Mesodermal cell (in vitro differentiated cells): Measurements from ENCODE around the gene PPP4R2.

Source experiments
- H3K27ac ChIP-seq: 2 replicates; pipeline ENCODE4 v1.7.0; 2013; ENCODE audit warnings: mild to moderate bottlenecking, low read depth, low read length, moderate library complexity; ENCODE audit not compliant: severe bottlenecking
- H3K36me3 ChIP-seq: 2 replicates; pipeline ENCODE4 v1.7.1; 2013; ENCODE audit warnings: mild to moderate bottlenecking, low read length, moderate library complexity; ENCODE audit not compliant: control insufficient read depth, insufficient read depth
- H3K4me1 ChIP-seq: one replicate; pipeline ENCODE4 v1.7.1; 2013; ENCODE audit warnings: mild to moderate bottlenecking, low read length; ENCODE audit not compliant: insufficient read depth, control insufficient read depth, poor library complexity, severe bottlenecking
- H3K4me3 ChIP-seq: 2 replicates; pipeline ENCODE4 v1.7.0; 2013; ENCODE audit warnings: low read length, control low read depth, mild to moderate bottlenecking; ENCODE audit not compliant: insufficient read depth, poor library complexity, severe bottlenecking; ENCODE audit errors: extremely low read depth
- H3K9me3 ChIP-seq: 2 replicates; pipeline ENCODE4 v1.7.1; 2013; ENCODE audit warnings: mild to moderate bottlenecking, low read length, moderate library complexity; ENCODE audit not compliant: control insufficient read depth
- WGBS, 2 experiments: methylation state at CpG; one replicate each; pipeline ENCODE4 v1.1.5; 2013; ENCODE audit warnings: missing lambda C conversion rate in 2 of 2; ENCODE audit not compliant: insufficient coverage in 2 of 2; 5-methylcytosine and 5-hydroxymethylcytosine counted together

The PPP4R2 gene

DNA sequence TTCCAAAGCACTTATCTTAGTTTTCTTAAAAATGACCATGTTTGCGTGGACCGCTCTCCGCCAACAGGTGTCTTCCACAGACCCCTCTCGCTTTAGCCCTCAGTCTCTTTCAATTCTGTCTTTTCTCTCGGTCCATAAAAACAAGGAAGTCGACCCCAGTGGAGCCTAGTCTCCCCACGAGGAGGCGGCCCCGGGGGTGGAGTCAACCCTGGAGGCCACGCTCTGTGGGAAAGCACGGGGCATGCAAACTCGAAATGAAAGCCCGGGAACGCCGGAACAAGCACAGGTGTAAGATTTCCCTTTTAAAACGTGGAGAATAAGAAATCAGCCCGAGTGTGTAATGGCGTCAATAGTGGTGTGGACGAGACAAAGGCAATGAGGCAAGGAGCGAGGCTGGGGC is 113.9 kb downstream of the PPP4R2 start:
- H3K9me3 ChIP-seq: no peaks in the 10 kb centered on the region
- no peaks in the 10 kb centered on the region for H3K4me1 ChIP-seq
- H3K4me3 ChIP-seq: no peak overlapping the region
- H3K36me3 ChIP-seq: no peaks in the 10 kb centered on the region
- no peak overlapping the region for H3K27ac ChIP-seq
- 81 to 86% methylated on average over 19 to 20 of the region's 20 CpGs for WGBS, 2 experiments

DNA sequence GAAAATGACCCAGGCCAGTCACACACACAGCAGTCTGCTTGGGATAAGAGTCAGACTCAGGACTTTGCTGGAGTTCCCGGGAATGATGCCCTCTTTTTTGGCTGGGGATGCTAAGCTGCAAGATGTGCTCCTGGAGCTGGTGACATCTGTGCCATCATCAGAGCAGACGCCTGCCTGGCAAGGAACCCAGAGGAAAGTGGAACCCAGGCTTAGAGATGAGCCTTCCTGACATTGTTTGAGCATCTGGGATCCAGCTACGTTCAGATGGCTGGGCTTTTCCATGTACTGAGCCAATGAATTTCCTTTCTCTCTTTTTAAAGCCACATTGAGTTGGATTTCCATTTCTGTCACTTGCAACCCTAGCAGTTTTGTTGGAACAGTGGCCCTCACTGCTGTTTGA is 118.1 kb downstream of the PPP4R2 start:
- Histone ChIP-seq H3K27ac (no peak overlapping the region), H3K9me3 (no peaks in the 10 kb centered on the region), H3K36me3 (no peaks in the 10 kb centered on the region), H3K4me1 (no peaks in the 10 kb centered on the region), H3K4me3 (no peak overlapping the region)
- WGBS, 2 experiments: 92 to 95% methylated on average over 3 of the region's 3 CpGs

DNA sequence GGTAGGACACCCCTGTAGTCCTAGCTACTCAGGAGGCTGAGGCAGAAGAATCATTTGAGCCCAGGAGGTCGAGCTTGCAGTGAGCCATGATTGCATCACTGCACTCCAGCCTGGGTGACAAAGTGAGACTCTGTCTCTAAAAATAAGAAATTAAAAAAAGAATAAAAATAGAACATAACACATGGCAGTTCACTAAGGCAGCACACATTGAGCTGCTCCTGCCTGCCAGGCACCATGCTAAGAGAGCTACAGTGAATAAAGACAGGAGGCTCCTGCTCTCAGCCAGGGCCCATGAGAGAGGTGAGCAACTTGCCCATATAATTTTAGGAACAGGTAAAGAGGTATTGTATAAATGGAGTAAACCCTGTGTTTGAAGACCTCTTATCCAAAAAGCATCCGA is 119.2 kb downstream of the PPP4R2 start:
- H3K27ac ChIP-seq: no peak overlapping the region
- H3K4me1 ChIP-seq: no peaks in the 10 kb centered on the region
- no peaks in the 10 kb centered on the region for H3K9me3 ChIP-seq
- no peak overlapping the region for H3K4me3 ChIP-seq
- H3K36me3 ChIP-seq: no peaks in the 10 kb centered on the region
- 80 to 86% methylated on average over 1 of the region's 2 CpGs for WGBS, 2 experiments
